HFFc6 (cell line): Measurements from ENCODE around the gene LRP4. TPM values are rescaled to one million over a fixed set of nuclear protein-coding genes. Genes with fewer than 3 reads are reported as not detected.

Experiments
- DNase-seq: peaks from one replicate; pipeline ENCODE4 v3.0.0-alpha.2; 2018
- H3K27ac Mint-ChIP-seq: 2 replicates; pipeline ENCODE4 v1.8.0; 2020; ENCODE audit warnings: mild to moderate bottlenecking, mixed read lengths
- H3K27me3 Mint-ChIP-seq: 2 replicates; pipeline ENCODE4 v1.8.0; 2021; ENCODE audit warnings: mild to moderate bottlenecking, moderate library complexity, mixed read lengths; ENCODE audit not compliant: insufficient read depth
- H3K36me3 Mint-ChIP-seq: 2 replicates; pipeline ENCODE4 v1.8.0; 2021; ENCODE audit warnings: low read depth, mixed read lengths
- H3K4me1 Mint-ChIP-seq: 2 replicates; pipeline ENCODE4 v1.8.0; 2020; ENCODE audit warnings: low read depth, mixed read lengths
- H3K4me3 Mint-ChIP-seq: 2 replicates; pipeline ENCODE4 v1.8.0; 2020; ENCODE audit warnings: mild to moderate bottlenecking, moderate library complexity, mixed read lengths
- H3K9me3 Mint-ChIP-seq: 2 replicates; pipeline ENCODE4 v1.8.0; 2020; ENCODE audit warnings: mild to moderate bottlenecking, mixed read lengths
- CTCF ChIP-seq: fragments of 200-600 bp; sonication (generic); IDR thresholded peaks from 2 replicates; pipeline ENCODE4 v1.5.0; 2021; ENCODE audit warnings: antibody characterized with exemption, mild to moderate bottlenecking
- total RNA-seq, 6 experiments: library from RNA; stranded (reverse); fragmentation: NEBNext Ultra II Directional; extraction: Animal tissue kit (Norgen Biotek cat#: 25700); gene quantifications; 2 replicates in 1 of 6; 3 replicates in 5 of 6; pipeline ENCODE4 v1.2.3, GENCODE V29; 2021

Gene LRP4
- total RNA-seq, 6 experiments from 2014 or later, result 1.4 to 2.1 (median 1.8) TPM

- Mint-ChIP-seq H3K27ac (no peak overlapping the region), H3K27me3 (peaks cover 4% of the 10 kb centered on the region), H3K9me3 (no peaks in the 10 kb centered on the region), H3K4me1 (no peaks in the 10 kb centered on the region), H3K4me3 (no peak overlapping the region), H3K36me3 (no peaks in the 10 kb centered on the region)
- TF ChIP-seq CTCF, result no peak
- DNase-seq, result no peak
These were observed 14.5 kb downstream of the LRP4 start for GRCh38 chr11:46903846-46904245.

GRCh38 chr11:46902694-46903093 is 15.7 kb downstream of the LRP4 start:
- DNase-seq, result no peak
- Mint-ChIP-seq H3K36me3 (no peaks in the 10 kb centered on the region), H3K27me3 (peaks cover 3% of the 10 kb centered on the region), H3K4me3 (no peak overlapping the region), H3K4me1 (no peaks in the 10 kb centered on the region), H3K9me3 (no peaks in the 10 kb centered on the region), H3K27ac (no peak overlapping the region)
- no peak for TF ChIP-seq CTCF

- no peaks in the 10 kb centered on the region for H3K9me3 Mint-ChIP-seq
- H3K4me1 Mint-ChIP-seq, result no peaks in the 10 kb centered on the region
- H3K36me3 Mint-ChIP-seq, result no peaks in the 10 kb centered on the region
- no peak for DNase-seq
- no peak overlapping the region for H3K27ac Mint-ChIP-seq
- peaks cover 3% of the 10 kb centered on the region for H3K27me3 Mint-ChIP-seq
- TF ChIP-seq CTCF, result no peak
- no peak overlapping the region for H3K4me3 Mint-ChIP-seq
These were observed 17.2 kb downstream of the LRP4 start for GRCh38 chr11:46901156-46901555.

- DNase-seq, result no peak
- Mint-ChIP-seq H3K36me3 (no peaks in the 10 kb centered on the region), H3K27me3 (peaks cover 6% of the 10 kb centered on the region), H3K9me3 (no peaks in the 10 kb centered on the region), H3K27ac (no peak overlapping the region), H3K4me3 (no peak overlapping the region), H3K4me1 (no peaks in the 10 kb centered on the region)
- TF ChIP-seq CTCF, result no peak
These were observed 18.1 kb downstream of the LRP4 start for GRCh38 chr11:46900091-46900746.

- Mint-ChIP-seq H3K27ac (no peak overlapping the region), H3K4me1 (no peaks in the 10 kb centered on the region), H3K27me3 (peaks cover 6% of the 10 kb centered on the region), H3K9me3 (no peaks in the 10 kb centered on the region), H3K4me3 (no peak overlapping the region), H3K36me3 (no peaks in the 10 kb centered on the region)
- DNase-seq, result no peak
- TF ChIP-seq CTCF, result no peak
These were observed 18.8 kb downstream of the LRP4 start for GRCh38 chr11:46899501-46900025.
